Small intestine (tissue), 7 donors: Measurements from ENCODE around the gene INSR. TPM values are rescaled to one million over a fixed set of nuclear protein-coding genes. Genes with fewer than 3 reads are reported as not detected.

Experiments
- DNase-seq, 2 donors: peaks; one replicate each; pipeline versions ENCODE4 v3.0.0 to v3.0.0-alpha.2; 2013
- FAIRE-seq: peaks from 2 replicates; lab custom pipeline; 2012; peaks lifted over from hg19 to GRCh38; lab: Jason Lieb, UNC
- H3K27ac ChIP-seq, 3 donors: one replicate each; pipeline ENCODE4 v1.5.1; 2013; ENCODE audit warnings: low read length in 2 of 3, mild to moderate bottlenecking in 2 of 3, control low read depth in 1 of 3, inconsistent platforms in 1 of 3, low read depth in 1 of 3, moderate library complexity in 1 of 3
- H3K27me3 ChIP-seq, 3 donors: one replicate each; pipeline ENCODE4 v1.6.1; 2013; ENCODE audit warnings: low read length in 3 of 3, inconsistent platforms in 1 of 3; ENCODE audit not compliant: control insufficient read depth in 3 of 3, insufficient read depth in 3 of 3
- H3K36me3 ChIP-seq, 3 donors: one replicate each; pipeline ENCODE4 v1.6.1; 2013; ENCODE audit warnings: low read length in 3 of 3, inconsistent platforms in 1 of 3, low read depth in 1 of 3, mild to moderate bottlenecking in 1 of 3, moderate library complexity in 1 of 3; ENCODE audit not compliant: control insufficient read depth in 3 of 3, insufficient read depth in 2 of 3
- H3K4me1 ChIP-seq, 3 donors: one replicate each; pipeline ENCODE4 v1.6.1; 2013; ENCODE audit warnings: low read length in 2 of 3, inconsistent platforms in 1 of 3, low read depth in 1 of 3, mild to moderate bottlenecking in 1 of 3, moderate library complexity in 1 of 3; ENCODE audit not compliant: control insufficient read depth in 3 of 3, insufficient read depth in 2 of 3
- H3K4me3 ChIP-seq, 3 donors: one replicate each; pipeline ENCODE4 v1.5.1; 2013; ENCODE audit warnings: low read length in 3 of 3, control low read depth in 1 of 3, inconsistent platforms in 1 of 3, low read depth in 1 of 3, mild to moderate bottlenecking in 1 of 3, moderate library complexity in 1 of 3
- H3K9me3 ChIP-seq, 2 donors: one replicate each; pipeline ENCODE4 v1.6.1; 2013; ENCODE audit warnings: low read depth in 1 of 2, low read length in 1 of 2; ENCODE audit not compliant: control insufficient read depth in 2 of 2, insufficient read depth in 1 of 2
- WGBS, 3 donors: extraction: QIAGEN DNeasy Blood & Tissue Kit; methylation state at CpG; one replicate each; pipeline ENCODE4 v1.1.7; 2013; 5-methylcytosine and 5-hydroxymethylcytosine counted together
- polyA plus RNA-seq, 4 donors: library from polyadenylated mRNA; stranded (reverse) in 3 of 4; unstranded in 1 of 4; fragments of 200-250 nt in 3 of 4; fragments of 120-200 nt in 1 of 4; gene quantifications; one replicate each; pipeline versions ENCODE4 v1.2.1 to v1.2.3, GENCODE V29; 2013
- donor health status: healthy with polysubstance abuse.
- donor health status: control.
- donor health status: control.
- donor health status: Bipolar disorder and iron deficiency.
- donor health status: healthy.

The INSR gene
- polyA plus RNA-seq, 4 donors = 10.6 to 34.4 (median 16.0) TPM

DNA sequence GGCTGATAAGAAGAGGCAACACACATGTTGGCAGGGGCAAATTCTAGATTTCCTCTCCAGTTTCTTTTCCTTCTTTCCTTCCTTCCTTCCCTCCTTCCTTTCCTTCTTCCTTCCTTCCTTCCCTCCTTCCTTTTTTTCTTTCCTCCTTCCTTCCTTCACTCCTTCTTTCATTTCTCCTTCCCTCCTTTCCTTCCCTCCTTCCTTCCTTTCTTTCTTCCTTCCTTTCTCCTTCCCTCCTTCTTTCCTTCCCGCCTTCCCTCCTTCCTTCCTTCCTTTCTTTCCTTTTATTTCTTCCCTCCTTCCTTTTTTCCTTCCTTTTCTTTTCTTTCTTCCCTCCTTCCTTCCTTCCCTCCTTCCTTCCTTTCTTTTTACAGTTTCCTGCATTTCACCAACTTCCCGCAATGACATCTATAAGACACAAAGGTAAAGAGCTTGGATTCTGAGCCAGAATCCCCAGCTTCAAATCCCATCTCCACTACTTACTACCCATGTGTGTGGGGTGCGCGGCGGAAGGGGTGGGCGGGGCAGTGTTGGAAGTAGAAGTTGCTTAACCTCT is 35.3 kb downstream of the INSR start:
- WGBS, 3 donors = 94 to 97% (median 96%) methylated on average over 6 of the region's 6 CpGs

GRCh38 chr19:7258041-7258839 is 36.0 kb downstream of the INSR start:
- peak; percentile 42 to 48 for DNase-seq
- peaks cover 0 to 11% (median 0%) of the 10 kb centered on the region in 3 donors for H3K4me1 ChIP-seq
- WGBS, 3 donors = 89 to 93% (median 89%) methylated on average over 10 of the region's 10 CpGs
- no peaks in the 10 kb centered on the region for H3K9me3 ChIP-seq
- peak overlapping the region in 2 of 3 donors; percentile 62 to 72 for H3K27ac ChIP-seq
- peaks cover 0 to 27% (median 2%) of the 10 kb centered on the region in 3 donors for H3K36me3 ChIP-seq
- FAIRE-seq = no peak
- H3K27me3 ChIP-seq = no peaks in the 10 kb centered on the region
- H3K4me3 ChIP-seq = no peak overlapping the region

More for the DNA sequence above, 35.3 kb downstream of the INSR start:
- Histone ChIP-seq H3K27ac (no peak overlapping the region), H3K36me3 (peaks cover 0 to 32% (median 2%) of the 10 kb centered on the region in 3 donors), H3K27me3 (no peaks in the 10 kb centered on the region), H3K4me3 (no peak overlapping the region), H3K4me1 (peaks cover 0 to 11% (median 0%) of the 10 kb centered on the region in 3 donors), H3K9me3 (no peaks in the 10 kb centered on the region)
- DNase-seq (no peak), FAIRE-seq (no peak)

DNA sequence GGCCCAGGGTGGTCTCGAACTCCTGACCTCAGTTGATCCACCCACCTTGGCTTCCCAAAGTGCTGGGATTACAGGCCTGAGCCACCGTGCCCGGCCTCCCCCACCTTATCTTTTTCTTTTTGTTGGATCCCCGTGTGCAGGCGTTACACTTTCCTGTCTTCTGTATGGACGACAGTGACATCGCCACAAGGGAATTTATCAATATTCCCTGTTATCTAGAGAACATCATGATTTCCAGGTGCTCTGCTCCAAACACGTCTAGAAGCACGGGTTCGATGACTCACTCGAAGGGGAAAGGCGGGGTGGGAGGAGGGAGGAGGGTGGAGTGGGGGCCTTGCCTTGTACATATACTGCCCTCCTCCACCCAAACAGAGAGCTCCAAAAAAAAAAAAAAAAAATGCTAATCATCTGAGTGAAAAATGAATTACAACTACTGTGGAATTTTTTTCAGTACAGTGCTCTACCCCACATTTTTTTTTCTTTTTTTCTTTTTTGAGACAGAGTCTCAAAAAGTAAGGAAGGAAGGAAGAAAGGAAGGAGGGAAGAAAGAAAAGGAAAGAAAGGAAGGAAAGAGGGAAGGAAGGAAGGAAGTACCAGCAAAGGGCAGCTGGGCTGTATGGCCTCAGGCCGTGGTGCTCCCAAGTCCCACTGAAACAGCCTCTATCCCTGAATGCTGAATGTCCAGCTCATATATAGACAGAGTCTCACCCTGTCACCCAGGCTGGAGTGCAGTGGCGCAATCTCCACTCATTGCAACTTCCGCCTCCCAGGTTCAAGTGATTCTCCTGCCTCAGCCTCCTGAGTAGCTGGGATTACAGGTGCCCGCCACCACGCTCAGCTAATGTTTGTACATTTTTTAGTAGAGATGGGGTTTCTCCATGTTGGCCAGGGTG is 36.8 kb downstream of the INSR start:
- FAIRE-seq (no peak), DNase-seq (peak; percentile 81 to 86)
- H3K27ac ChIP-seq = peak overlapping the region; percentile 26 to 72 (median 62)

DNA sequence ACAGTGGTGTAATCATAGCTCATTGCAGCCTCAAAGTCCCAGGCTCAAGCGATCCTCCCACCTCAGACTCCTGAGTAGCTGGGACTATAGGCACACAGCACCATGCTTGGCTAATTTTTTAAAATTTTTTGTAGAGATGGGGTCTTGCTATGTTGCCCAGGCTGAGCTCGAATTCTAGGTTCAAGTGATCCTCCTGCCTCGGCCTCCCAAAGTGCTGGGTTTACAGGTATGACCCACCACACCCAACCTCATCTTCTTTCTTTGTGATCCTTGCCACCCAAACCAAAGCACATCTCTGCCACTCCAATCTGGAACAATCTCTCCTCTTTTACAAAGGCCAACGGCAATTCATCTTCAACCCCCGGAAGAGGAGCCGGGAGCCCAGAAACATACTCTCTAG is 38.6 kb downstream of the INSR start:
- Histone ChIP-seq H3K4me3 (no peak overlapping the region), H3K4me1 (peaks cover 0 to 11% (median 0%) of the 10 kb centered on the region in 3 donors), H3K27ac (no peak overlapping the region), H3K36me3 (peaks cover 0 to 21% (median 0%) of the 10 kb centered on the region in 3 donors), H3K9me3 (no peaks in the 10 kb centered on the region), H3K27me3 (no peaks in the 10 kb centered on the region)
- 87 to 92% (median 91%) methylated on average over 6 of the region's 6 CpGs for WGBS, 3 donors
- no peak for DNase-seq
- no peak for FAIRE-seq

More for the DNA sequence above, 36.8 kb downstream of the INSR start:
- WGBS, 3 donors = 41 to 68% (median 53%) methylated on average over 17 of the region's 17 CpGs
- Histone ChIP-seq H3K4me1 (peaks cover 0 to 11% (median 0%) of the 10 kb centered on the region in 3 donors), H3K9me3 (no peaks in the 10 kb centered on the region), H3K27me3 (no peaks in the 10 kb centered on the region), H3K4me3 (no peak overlapping the region), H3K36me3 (peaks cover 0 to 21% (median 0%) of the 10 kb centered on the region in 3 donors)

DNA sequence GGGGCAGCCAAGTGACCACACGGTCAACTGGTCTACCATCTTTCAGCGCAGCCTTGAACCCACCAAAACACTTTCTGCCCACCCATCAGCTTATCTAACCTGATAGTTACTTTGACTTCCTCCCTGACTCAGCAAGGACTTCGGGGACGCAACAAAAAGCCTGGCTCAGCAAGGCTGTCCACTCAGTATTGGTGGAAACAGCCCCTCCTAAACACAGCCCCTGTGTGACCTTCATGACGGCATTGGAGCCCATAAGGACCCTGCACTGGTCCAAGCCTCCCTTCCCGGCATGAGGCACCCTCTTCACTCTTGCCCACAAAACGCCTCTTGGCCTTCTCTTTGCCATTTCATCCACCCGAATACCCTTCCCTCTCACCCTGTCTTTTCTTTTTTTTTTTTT is 39.1 kb downstream of the INSR start:
- peaks cover 0 to 11% (median 0%) of the 10 kb centered on the region in 3 donors for H3K4me1 ChIP-seq
- H3K9me3 ChIP-seq = no peaks in the 10 kb centered on the region
- no peaks in the 10 kb centered on the region for H3K27me3 ChIP-seq
- FAIRE-seq (no peak), DNase-seq (no peak)
- no peak overlapping the region for H3K27ac ChIP-seq
- 86 to 91% (median 88%) methylated on average over 8 of the region's 8 CpGs for WGBS, 3 donors
- H3K36me3 ChIP-seq = peaks cover 0 to 16% (median 0%) of the 10 kb centered on the region in 3 donors
- H3K4me3 ChIP-seq = no peak overlapping the region

DNA sequence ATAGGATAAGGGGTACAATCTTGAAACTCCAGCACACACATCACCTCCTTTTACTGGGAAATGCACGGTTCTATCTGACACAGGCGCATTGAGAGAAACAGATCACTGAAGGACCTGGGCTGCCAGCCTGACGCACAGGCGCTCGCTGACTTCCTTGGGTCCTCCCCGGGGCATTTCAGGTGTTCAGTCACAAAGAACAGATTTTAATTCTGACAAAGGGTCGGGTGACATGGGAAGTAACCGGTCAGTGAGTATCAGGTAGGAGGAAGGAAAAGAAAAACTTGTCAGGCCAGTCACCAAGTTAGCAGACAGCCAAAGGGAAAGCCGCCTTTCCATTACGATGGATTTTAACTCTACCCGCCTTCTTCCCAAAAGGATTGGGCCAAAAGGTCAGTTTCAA is 39.6 kb downstream of the INSR start:
- FAIRE-seq = no peak
- H3K4me1 ChIP-seq = peaks cover 0 to 11% (median 0%) of the 10 kb centered on the region in 3 donors
- H3K36me3 ChIP-seq = peaks cover 0 to 17% (median 0%) of the 10 kb centered on the region in 3 donors
- H3K4me3 ChIP-seq = no peak overlapping the region
- DNase-seq = no peak
- no peaks in the 10 kb centered on the region for H3K27me3 ChIP-seq
- no peaks in the 10 kb centered on the region for H3K9me3 ChIP-seq
- H3K27ac ChIP-seq = no peak overlapping the region
- 68 to 77% (median 72%) methylated on average over 11 of the region's 11 CpGs for WGBS, 3 donors

DNA sequence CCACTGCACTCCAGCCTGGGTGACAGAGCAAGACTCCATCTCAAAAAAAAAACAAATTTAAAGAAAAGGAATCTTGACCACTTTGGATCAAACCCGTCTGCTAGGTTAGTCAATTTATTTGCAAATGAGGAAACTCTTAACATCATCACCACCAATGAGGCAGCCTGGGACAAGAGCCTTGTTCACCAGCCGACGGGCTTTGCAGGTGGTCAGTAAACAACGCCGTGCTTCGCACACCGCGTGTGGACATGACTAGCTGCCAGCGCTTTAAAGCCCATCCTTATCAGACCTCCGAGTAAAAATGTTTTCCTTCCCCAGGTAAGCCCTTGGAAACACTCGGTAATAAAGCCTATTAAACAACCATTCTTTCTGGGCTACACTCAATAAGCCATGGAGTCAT is 41.9 kb downstream of the INSR start:
- 88 to 93% (median 92%) methylated on average over 11 of the region's 11 CpGs for WGBS, 3 donors
- FAIRE-seq (no peak), DNase-seq (no peak)
- Histone ChIP-seq H3K4me3 (no peak overlapping the region), H3K9me3 (peaks cover 0 to under 1% of the 10 kb centered on the region in 2 donors), H3K36me3 (peaks cover 0 to 17% (median 0%) of the 10 kb centered on the region in 3 donors), H3K27ac (no peak overlapping the region), H3K27me3 (no peaks in the 10 kb centered on the region), H3K4me1 (no peaks in the 10 kb centered on the region)

- no peak for DNase-seq
- H3K4me3 ChIP-seq = no peak overlapping the region
- no peak for FAIRE-seq
- H3K27ac ChIP-seq = no peak overlapping the region
- H3K27me3 ChIP-seq = no peaks in the 10 kb centered on the region
- 79 to 91% (median 84%) methylated on average over 4 of the region's 4 CpGs for WGBS, 3 donors
- no peaks in the 10 kb centered on the region for H3K4me1 ChIP-seq
- peaks cover 0 to 17% (median 0%) of the 10 kb centered on the region in 3 donors for H3K36me3 ChIP-seq
- peaks cover 0 to 6% of the 10 kb centered on the region in 2 donors for H3K9me3 ChIP-seq
Observed at GRCh38 chr19:7251494-7251893, 42.7 kb downstream of the INSR start.
